Measurements from ENCODE around the gene LRRC25. TPM values are rescaled to one million over a fixed set of nuclear protein-coding genes. Genes with fewer than 3 reads are reported as not detected.

Gene LRRC25
- polyA plus RNA-seq, 1 experiment: 0.12 TPM

DNA sequence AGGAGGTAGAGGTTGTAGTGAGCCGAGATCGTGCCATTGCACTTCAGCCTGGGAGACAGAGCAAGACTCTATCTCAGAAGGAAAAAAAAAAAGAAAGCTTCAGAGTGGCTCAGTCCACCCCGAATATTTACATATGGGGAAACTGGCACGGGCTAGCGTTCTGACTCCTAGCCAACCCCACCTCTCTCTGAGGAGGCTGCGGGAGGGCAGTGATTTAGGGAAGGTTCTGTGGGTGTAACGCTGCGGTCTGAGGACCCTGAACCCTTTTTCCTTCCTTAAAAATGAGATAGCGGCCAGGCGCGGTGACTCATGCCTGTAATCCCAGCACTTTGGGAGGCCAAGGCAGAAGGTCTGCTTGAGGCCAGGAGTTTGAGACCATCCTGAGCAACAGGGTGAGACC, 5.0 kb downstream of the LRRC25 start:
- no peak for TF ChIP-seq CTCF (IDR thresholded peaks at IDR 0.05; ENCODE audit: low read depth, low read length)
- CTCF ChIA-PET: interaction anchor here (1.1 to 2.1 kb wide), 2 partner anchors 19 to 64 kb away, joined by 3 to 9 read pairs; no protein-coding TSS in a partner anchor
- no peak for DNase-seq (ENCODE audit: low read depth, low spot score)
- Histone ChIP-seq H3K27ac (ENCODE audit: low read depth, low read length) (no peak overlapping the region), H3K9me3 (ENCODE audit: control insufficient read depth, insufficient read depth, low read length) (peaks cover 6% of the 10 kb centered on the region; the same call in 1 of the 2 replicates), H3K27me3 (ENCODE audit: control insufficient read depth, insufficient read depth, low read length) (no peaks in the 10 kb centered on the region), H3K4me3 (ENCODE audit: low read depth, low read length) (no peak overlapping the region)
- POLR2A ChIA-PET: no interaction called here

GRCh38 chr19:18391509-18392075, 5.8 kb downstream of the LRRC25 start:
- DNase-seq (ENCODE audit: low read depth, low spot score): no peak
- TF ChIP-seq CTCF (IDR thresholded peaks at IDR 0.05; ENCODE audit: low read depth, low read length): no peak
- Histone ChIP-seq H3K27me3 (ENCODE audit: control insufficient read depth, insufficient read depth, low read length) (no peaks in the 10 kb centered on the region), H3K27ac (ENCODE audit: low read depth, low read length) (no peak overlapping the region), H3K9me3 (ENCODE audit: control insufficient read depth, insufficient read depth, low read length) (peaks cover 7% of the 10 kb centered on the region), H3K4me3 (ENCODE audit: low read depth, low read length) (no peak overlapping the region)
- ChIA-PET CTCF (interaction anchor here (2.1 kb wide), 1 partner anchor 20 kb away, joined by 9 read pairs; no protein-coding TSS in a partner anchor), POLR2A (no interaction called here)

GRCh38 chr19:18390065-18390907, 7.1 kb downstream of the LRRC25 start:
- POLR2A ChIA-PET: no interaction called here
- Histone ChIP-seq H3K4me3 (ENCODE audit: low read depth, low read length) (no peak overlapping the region), H3K27ac (ENCODE audit: low read depth, low read length) (no peak overlapping the region), H3K27me3 (ENCODE audit: control insufficient read depth, insufficient read depth, low read length) (no peaks in the 10 kb centered on the region), H3K9me3 (ENCODE audit: control insufficient read depth, insufficient read depth, low read length) (peaks cover 15% of the 10 kb centered on the region)
- CTCF ChIA-PET: interaction anchor here (1.2 to 3.0 kb wide), 4 partner anchors 10 to 26 kb away, joined by 3 to 15 read pairs (median 4); no protein-coding TSS in a partner anchor
- TF ChIP-seq CTCF (IDR thresholded peaks at IDR 0.05; ENCODE audit: low read depth, low read length): no peak
- DNase-seq (ENCODE audit: low read depth, low spot score): no peak

- CTCF ChIA-PET: interaction anchor here (1.2 to 3.0 kb wide), 8 partner anchors 8 to 110 kb away, joined by 3 to 18 read pairs (median 11); partner anchors contain the start of gene LRRC25
Measured at GRCh38 chr19:18389726-18390064, 7.7 kb downstream of the LRRC25 start.

More at GRCh38 chr19:18389726-18390064, 7.7 kb downstream of the LRRC25 start:
- POLR2A ChIA-PET: no interaction called here
- Histone ChIP-seq H3K27ac (ENCODE audit: low read depth, low read length) (no peak overlapping the region), H3K27me3 (ENCODE audit: control insufficient read depth, insufficient read depth, low read length) (no peaks in the 10 kb centered on the region), H3K9me3 (ENCODE audit: control insufficient read depth, insufficient read depth, low read length) (peaks cover 15% of the 10 kb centered on the region), H3K4me3 (ENCODE audit: low read depth, low read length) (no peak overlapping the region; the same call in 1 of the 2 replicates)
- no peak for DNase-seq (ENCODE audit: low read depth, low spot score)
- TF ChIP-seq CTCF (IDR thresholded peaks at IDR 0.05; ENCODE audit: low read depth, low read length): no peak
